ENCODE results near the gene DTX3.
"Not testable (repeated sequence)": the region's sequence is repeated elsewhere in the genome, so short reads cannot be mapped to it uniquely, and the experiment has no call there.

DTX3 gene

GRCh38 chr12:57604454-57604991 is at the start of gene DTX3:
DTX3 (plus strand) TSS chr12:57604824; CDS start chr12:57606518, 1,694 bp downstream.
- DNase-seq (ENCODE audit: extremely low read depth in 1 of 2, low read depth in 1 of 2), result no peak

GRCh38 chr12:57554897-57555296 is 49.7 kb upstream of the DTX3 start:
- no peak for DNase-seq (ENCODE audit: extremely low read depth in 1 of 2, low read depth in 1 of 2)

GRCh38 chr12:57558864-57559263 is 45.8 kb upstream of the DTX3 start:
- DNase-seq (ENCODE audit: extremely low read depth in 1 of 2, low read depth in 1 of 2), result no peak

- no peak for DNase-seq (ENCODE audit: extremely low read depth in 1 of 2, low read depth in 1 of 2)
Observed at GRCh38 chr12:57560516-57560915, 44.1 kb upstream of the DTX3 start.

- DNase-seq (ENCODE audit: extremely low read depth in 1 of 2, low read depth in 1 of 2), result not testable (repeated sequence)
Observed at GRCh38 chr12:57561117-57561516, 43.5 kb upstream of the DTX3 start.

GRCh38 chr12:57563358-57563757 is 41.3 kb upstream of the DTX3 start:
- no peak for DNase-seq (ENCODE audit: extremely low read depth in 1 of 2, low read depth in 1 of 2)

GRCh38 chr12:57564178-57564740 is 40.4 kb upstream of the DTX3 start:
- DNase-seq (ENCODE audit: extremely low read depth in 1 of 2, low read depth in 1 of 2), result no peak

GRCh38 chr12:57568838-57569237 is 35.8 kb upstream of the DTX3 start:
- DNase-seq (ENCODE audit: extremely low read depth in 1 of 2, low read depth in 1 of 2), result no peak

GRCh38 chr12:57569858-57570257 is 34.8 kb upstream of the DTX3 start:
- no peak for DNase-seq (ENCODE audit: extremely low read depth in 1 of 2, low read depth in 1 of 2)

- DNase-seq (ENCODE audit: extremely low read depth in 1 of 2, low read depth in 1 of 2), result not testable (repeated sequence)
Observed at GRCh38 chr12:57570438-57570837, 34.2 kb upstream of the DTX3 start.

GRCh38 chr12:57571926-57572762 is 32.5 kb upstream of the DTX3 start:
- no peak for DNase-seq (ENCODE audit: extremely low read depth in 1 of 2, low read depth in 1 of 2)

GRCh38 chr12:57574795-57575194 is 29.8 kb upstream of the DTX3 start:
- no peak for DNase-seq (ENCODE audit: extremely low read depth in 1 of 2, low read depth in 1 of 2)

- DNase-seq (ENCODE audit: extremely low read depth in 1 of 2, low read depth in 1 of 2), result no peak
Observed at GRCh38 chr12:57575771-57576612, 28.6 kb upstream of the DTX3 start.

GRCh38 chr12:57576613-57577160 is 27.9 kb upstream of the DTX3 start:
- no peak for DNase-seq (ENCODE audit: extremely low read depth in 1 of 2, low read depth in 1 of 2)

- no peak for DNase-seq (ENCODE audit: extremely low read depth in 1 of 2, low read depth in 1 of 2)
Observed at GRCh38 chr12:57577981-57578758, 26.5 kb upstream of the DTX3 start.

GRCh38 chr12:57579011-57579410 is 25.6 kb upstream of the DTX3 start:
- DNase-seq (ENCODE audit: extremely low read depth in 1 of 2, low read depth in 1 of 2), result no peak

- DNase-seq (ENCODE audit: extremely low read depth in 1 of 2, low read depth in 1 of 2), result no peak
Observed at GRCh38 chr12:57579677-57580465, 24.8 kb upstream of the DTX3 start.

- no peak for DNase-seq (ENCODE audit: extremely low read depth in 1 of 2, low read depth in 1 of 2)
Observed at GRCh38 chr12:57580466-57580795, 24.2 kb upstream of the DTX3 start.

- DNase-seq (ENCODE audit: extremely low read depth in 1 of 2, low read depth in 1 of 2), result no peak
Observed at GRCh38 chr12:57581802-57582201, 22.8 kb upstream of the DTX3 start.

GRCh38 chr12:57582440-57582839 is 22.2 kb upstream of the DTX3 start:
- no peak for DNase-seq (ENCODE audit: extremely low read depth in 1 of 2, low read depth in 1 of 2)
